Endothelial cell of umbilical vein (primary cell): ENCODE data around the gene STMND1. TPM values are rescaled to one million over a fixed set of nuclear protein-coding genes. Genes with fewer than 3 reads are reported as not detected.

Experiments used
- BruUV-seq: library from RNA; stranded (reverse); fragments of 400-500 nt; replicated peaks from 2 replicates; lab custom pipeline; 2021; lab: Mats Ljungman, UMichigan
- CTCF ChIA-PET: fragments of 300-600, 350-600 bp; sonication (Branson Sonifier 250); formaldehyde crosslinking; loops from one replicate; lab custom pipeline; 2021; ENCODE audit warnings: antibody characterized with exemption, inconsistent platforms; lab: Charles Lee
- POLR2A ChIA-PET: fragments of 300-600, 350-600 bp; sonication (Branson Sonifier 250); formaldehyde crosslinking; loops from one replicate; lab custom pipeline; 2021; ENCODE audit warnings: antibody characterized with exemption, inconsistent platforms; lab: Charles Lee
- DNase-seq: peaks from one replicate; pipeline ENCODE4 v3.0.0-alpha.2; 2011; ENCODE audit warnings: low read depth, low spot score
- FAIRE-seq: peaks from 2 replicates; lab custom pipeline; 2011; peaks lifted over from hg19 to GRCh38; lab: Jason Lieb, UNC
- H2AFZ ChIP-seq: 2 replicates; pipeline ENCODE4 v1.6.0; 2012; ENCODE audit warnings: low read depth, low read length, control low read depth, inconsistent platforms
- H3K27ac ChIP-seq: 2 replicates; pipeline ENCODE4 v1.5.1; 2011; ENCODE audit warnings: low read depth, mild to moderate bottlenecking, control low read depth, low read length, moderate library complexity; ENCODE audit not compliant: insufficient read depth
- H3K27me3 ChIP-seq, 2 experiments: 2 replicates each; pipeline versions ENCODE4 v1.6.0 to v1.6.1; 2011; ENCODE audit warnings: low read length in 2 of 2, mixed read lengths in 1 of 2; ENCODE audit not compliant: control insufficient read depth in 2 of 2, insufficient read depth in 2 of 2
- H3K36me3 ChIP-seq, 2 experiments: 2 replicates in 1 of 2; 3 replicates in 1 of 2; pipeline ENCODE4 v1.5.1; 2011; ENCODE audit warnings: low read length in 2 of 2, mild to moderate bottlenecking in 1 of 2, moderate library complexity in 1 of 2; ENCODE audit not compliant: control insufficient read depth in 2 of 2, insufficient read depth in 2 of 2; ENCODE audit errors: extremely low read depth in 1 of 2
- H3K4me1 ChIP-seq: 3 replicates; pipeline ENCODE4 v1.5.1; 2011; ENCODE audit warnings: mild to moderate bottlenecking, low read length; ENCODE audit not compliant: control insufficient read depth, insufficient read depth; ENCODE audit errors: extremely low read depth
- H3K4me2 ChIP-seq: 2 replicates; pipeline ENCODE4 v1.6.1; 2011; ENCODE audit warnings: low read length, control low read depth, mixed read lengths; ENCODE audit not compliant: insufficient read depth
- H3K4me3 ChIP-seq, 3 experiments: fragments of 200-600 bp in 1 of 3; sonication (generic), shearing (Covaris generic) in 1 of 3; replicated peaks in 1 of 3; 2 replicates each; pipeline ENCODE4 v1.5.1; 2011 to 2016; ENCODE audit warnings: control low read depth in 3 of 3, low read length in 3 of 3, mild to moderate bottlenecking in 2 of 3, inconsistent platforms in 1 of 3, low read depth in 1 of 3, moderate library complexity in 1 of 3; ENCODE audit not compliant: insufficient read depth in 1 of 3
- H3K79me2 ChIP-seq: 2 replicates; pipeline ENCODE4 v1.6.0; 2012; ENCODE audit warnings: low read length, inconsistent platforms; ENCODE audit not compliant: control insufficient read depth, insufficient read depth
- H3K9ac ChIP-seq: replicated peaks from 2 replicates; pipeline ENCODE3; 2011; ENCODE audit warnings: low read length, control low read depth; ENCODE audit not compliant: insufficient read depth; ENCODE audit errors: extremely low read depth
- H3K9me1 ChIP-seq: replicated peaks from 3 replicates; pipeline ENCODE4 v1.6.0; 2011; ENCODE audit warnings: mild to moderate bottlenecking, low read length; ENCODE audit not compliant: control insufficient read depth, insufficient read depth; ENCODE audit errors: extremely low read depth
- H3K9me3 ChIP-seq: replicated peaks from 2 replicates; pipeline ENCODE4 v1.5.1; 2012; ENCODE audit warnings: low read length, inconsistent platforms; ENCODE audit not compliant: control insufficient read depth, insufficient read depth
- H4K20me1 ChIP-seq: replicated peaks from 2 replicates; pipeline ENCODE3; 2011; ENCODE audit warnings: mild to moderate bottlenecking, low read length; ENCODE audit not compliant: control insufficient read depth, insufficient read depth; ENCODE audit errors: extremely low read depth
- EZH2 ChIP-seq: IDR thresholded peaks from 2 replicates; pipeline ENCODE4 v1.6.1; 2012; ENCODE audit warnings: borderline replicate concordance, low read depth, mild to moderate bottlenecking, moderate library complexity, low read length, inconsistent platforms; ENCODE audit not compliant: severe bottlenecking
- FOS ChIP-seq: IDR thresholded peaks from 2 replicates; pipeline ENCODE4 v1.6.1; 2011; ENCODE audit warnings: mild to moderate bottlenecking, low read length, moderate library complexity, borderline replicate concordance; ENCODE audit not compliant: insufficient read depth
- GATA2 ChIP-seq: IDR thresholded peaks from 2 replicates; pipeline ENCODE4 v1.7.0; 2011; ENCODE audit warnings: low read depth, mild to moderate bottlenecking, moderate library complexity, mixed read lengths, low read length; ENCODE audit not compliant: insufficient read length, insufficient read depth
- JUN ChIP-seq: IDR thresholded peaks from 2 replicates; pipeline ENCODE4 v1.6.1; 2011; ENCODE audit warnings: borderline replicate concordance, low read depth; ENCODE audit not compliant: insufficient read length, insufficient read depth
- MYC ChIP-seq: IDR thresholded peaks from one replicate; pipeline ENCODE4 v1.6.1; 2011; ENCODE audit warnings: mild to moderate bottlenecking, low read depth, low read length
- POLR2A ChIP-seq: IDR thresholded peaks from 2 replicates; pipeline ENCODE4 v1.6.1; 2012; ENCODE audit warnings: low read depth, mild to moderate bottlenecking, control low read depth, low read length
- POLR2AphosphoS5 ChIP-seq: IDR thresholded peaks from 2 replicates; pipeline ENCODE4 v1.6.1; 2012; ENCODE audit warnings: low read depth, mild to moderate bottlenecking, control low read depth, low read length, moderate library complexity; ENCODE audit not compliant: insufficient read depth
- dilution Hi-C: fragments of 300-500 bp; cut with MboI; formaldehyde crosslinking; loops from one replicate; pipeline ENCODE4 v1.15.0; 2019; ENCODE audit warnings: low sequenced_read_pairs; ENCODE audit not compliant: extremely low pct_ligation_motif_present
- intact Hi-C: fragments of 100-400 bp; cut with micrococcal nuclease; formaldehyde crosslinking; loops from one replicate; pipeline ENCODE4 v1.10.0; 2022
- polyA plus RNA-seq, 4 experiments: library from polyadenylated mRNA; depleted of rRNA in 3 of 4; stranded (reverse) in 3 of 4; unstranded in 1 of 4; fragments of >200 nt; gene quantifications; 2 replicates each; pipeline versions ENCODE4 v1.2.1 to v1.2.3, GENCODE V29; 2011 to 2012; ENCODE audit warnings: missing spikeins in 1 of 4
- total RNA-seq: library from RNA; stranded (reverse); gene quantifications from 2 replicates; pipeline ENCODE4 v1.2.3, GENCODE V29; 2021
- TF ChIP-seq, protein P1 (sequence below), 2 donors: IDR thresholded peaks; 1 replicate in 1 of 2; 2 replicates in 1 of 2; pipeline ENCODE4 v1.5.1; 2011; ENCODE audit warnings: low read length in 2 of 2, mild to moderate bottlenecking in 2 of 2, moderate library complexity in 2 of 2, control low read depth in 1 of 2, inconsistent platforms in 1 of 2, low read depth in 1 of 2; ENCODE audit not compliant: insufficient read depth in 1 of 2; ENCODE audit errors: extremely low read depth in 1 of 2
- TF ChIP-seq, protein P2 (sequence below): IDR thresholded peaks from 2 replicates; pipeline ENCODE4 v1.6.1; 2011; ENCODE audit not compliant: insufficient read depth, insufficient read length

STMND1 gene
- total and polyA plus RNA-seq, 2 donors (not counting 3 experiments of a cell fraction or from before 2014, with no cell fraction given) = not detected

DNA sequence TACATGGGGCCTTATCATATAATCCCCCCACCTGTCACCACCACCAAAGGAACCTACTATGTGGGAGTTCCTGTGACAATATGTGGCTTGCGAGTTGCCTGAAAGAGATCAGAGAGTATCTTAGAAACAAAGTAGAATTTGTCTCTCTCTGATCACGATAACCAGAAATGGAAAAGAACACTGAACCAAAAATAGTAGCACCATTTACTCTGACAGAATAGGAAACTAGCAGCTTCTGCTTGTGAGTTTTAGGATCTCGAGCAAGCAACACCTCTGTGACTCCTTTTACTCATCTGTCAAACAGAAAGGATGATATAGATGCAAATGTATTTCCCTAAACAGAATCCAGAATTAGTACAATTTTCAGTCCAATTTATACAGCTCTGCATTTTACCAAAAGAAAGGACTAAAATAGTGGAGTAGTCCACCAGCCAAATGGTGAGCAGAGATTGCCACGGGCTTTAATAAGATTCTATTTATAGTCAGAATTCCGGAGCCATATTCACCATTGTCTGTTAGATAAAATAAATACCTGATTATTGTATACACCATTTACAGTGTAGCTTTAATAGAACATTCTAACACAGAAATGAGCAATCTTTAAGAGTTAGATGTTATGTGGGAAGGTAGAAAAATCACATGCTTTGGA is 19.9 kb upstream of the STMND1 start:
- TF ChIP-seq GATA2 (no peak), POLR2AphosphoS5 (no peak), POLR2A (no peak), EZH2 (no peak), FOS (no peak), JUN (no peak), MYC (no peak)
- TF ChIP-seq, protein P1, sequence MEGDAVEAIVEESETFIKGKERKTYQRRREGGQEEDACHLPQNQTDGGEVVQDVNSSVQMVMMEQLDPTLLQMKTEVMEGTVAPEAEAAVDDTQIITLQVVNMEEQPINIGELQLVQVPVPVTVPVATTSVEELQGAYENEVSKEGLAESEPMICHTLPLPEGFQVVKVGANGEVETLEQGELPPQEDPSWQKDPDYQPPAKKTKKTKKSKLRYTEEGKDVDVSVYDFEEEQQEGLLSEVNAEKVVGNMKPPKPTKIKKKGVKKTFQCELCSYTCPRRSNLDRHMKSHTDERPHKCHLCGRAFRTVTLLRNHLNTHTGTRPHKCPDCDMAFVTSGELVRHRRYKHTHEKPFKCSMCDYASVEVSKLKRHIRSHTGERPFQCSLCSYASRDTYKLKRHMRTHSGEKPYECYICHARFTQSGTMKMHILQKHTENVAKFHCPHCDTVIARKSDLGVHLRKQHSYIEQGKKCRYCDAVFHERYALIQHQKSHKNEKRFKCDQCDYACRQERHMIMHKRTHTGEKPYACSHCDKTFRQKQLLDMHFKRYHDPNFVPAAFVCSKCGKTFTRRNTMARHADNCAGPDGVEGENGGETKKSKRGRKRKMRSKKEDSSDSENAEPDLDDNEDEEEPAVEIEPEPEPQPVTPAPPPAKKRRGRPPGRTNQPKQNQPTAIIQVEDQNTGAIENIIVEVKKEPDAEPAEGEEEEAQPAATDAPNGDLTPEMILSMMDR (IDR thresholded peaks at IDR 0.05; ENCODE audit: extremely low read depth in 1 of 2, insufficient read depth in 1 of 2, low read depth in 1 of 2, low read length in 2 of 2) = no peak
- TF ChIP-seq, protein P2, sequence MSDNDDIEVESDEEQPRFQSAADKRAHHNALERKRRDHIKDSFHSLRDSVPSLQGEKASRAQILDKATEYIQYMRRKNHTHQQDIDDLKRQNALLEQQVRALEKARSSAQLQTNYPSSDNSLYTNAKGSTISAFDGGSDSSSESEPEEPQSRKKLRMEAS = no peak
- DNase-seq = no peak
- Histone ChIP-seq H3K9me1 (no peaks in the 10 kb centered on the region), H3K36me3 (no peaks in the 10 kb centered on the region), H2AFZ (no peak overlapping the region), H3K4me1 (no peaks in the 10 kb centered on the region), H3K9ac (no peak overlapping the region), H4K20me1 (no peaks in the 10 kb centered on the region), H3K27me3 (peaks cover 7 to 11% of the 10 kb centered on the region in 2 experiments), H3K9me3 (no peaks in the 10 kb centered on the region), H3K79me2 (no peaks in the 10 kb centered on the region), H3K27ac (no peak overlapping the region), H3K4me3 (no peak overlapping the region), H3K4me2 (no peak overlapping the region)
- dilution Hi-C loops = no loop called here
- CTCF ChIA-PET = interaction anchor here (1.1 to 1.2 kb wide), 2 partner anchors 8 to 319 kb away, joined by 4 read pairs; no protein-coding TSS in a partner anchor
- POLR2A ChIA-PET = no interaction called here
- BruUV-seq = no TSS peak
- intact Hi-C loops = no loop called here
- FAIRE-seq = no peak
